Adrenal gland (tissue), 5 donors: Measurements from ENCODE around the gene BRINP1.

Experiments used
- CTCF ChIP-seq, 6 experiments: fragments of 450-650 bp in 4 of 6; fragments of 200-600 bp in 2 of 6; sonication (generic) in 1 of 6; IDR thresholded peaks; 1 replicate in 5 of 6; 2 replicates in 1 of 6; pipeline versions ENCODE4 v1.5.1 to v1.8.0; 2016 to 2021; ENCODE audit warnings: antibody characterized with exemption in 6 of 6, mild to moderate bottlenecking in 2 of 6, moderate library complexity in 1 of 6
- POLR2A ChIP-seq, 2 donors: fragments of 450-650 bp; IDR thresholded peaks; one replicate each; pipeline ENCODE4 v1.6.1; 2017; ENCODE audit warnings: antibody characterized with exemption in 2 of 2, mild to moderate bottlenecking in 2 of 2, moderate library complexity in 1 of 2
- donor health status: DM: no; HTN: no; CAD: no.

- TF ChIP-seq CTCF (IDR thresholded peaks at IDR 0.05) (no peak), POLR2A (IDR thresholded peaks at IDR 0.05) (no peak)
These were observed 34.5 kb downstream of the BRINP1 start for GRCh38 chr9:119334745-119335144.
